Suppressor macrophage treated with lipopolysaccharide for 1 hour (primary cell): ENCODE results near the gene PALM3.
"Not testable (repeated sequence)": the region's sequence is repeated elsewhere in the genome, so short reads cannot be mapped to it uniquely, and the experiment has no call there.

Source experiments
- DNase-seq, 3 donors: peaks; one replicate each; pipeline ENCODE4 v3.0.0-alpha.2; 2020 to 2022

The PALM3 gene

DNA sequence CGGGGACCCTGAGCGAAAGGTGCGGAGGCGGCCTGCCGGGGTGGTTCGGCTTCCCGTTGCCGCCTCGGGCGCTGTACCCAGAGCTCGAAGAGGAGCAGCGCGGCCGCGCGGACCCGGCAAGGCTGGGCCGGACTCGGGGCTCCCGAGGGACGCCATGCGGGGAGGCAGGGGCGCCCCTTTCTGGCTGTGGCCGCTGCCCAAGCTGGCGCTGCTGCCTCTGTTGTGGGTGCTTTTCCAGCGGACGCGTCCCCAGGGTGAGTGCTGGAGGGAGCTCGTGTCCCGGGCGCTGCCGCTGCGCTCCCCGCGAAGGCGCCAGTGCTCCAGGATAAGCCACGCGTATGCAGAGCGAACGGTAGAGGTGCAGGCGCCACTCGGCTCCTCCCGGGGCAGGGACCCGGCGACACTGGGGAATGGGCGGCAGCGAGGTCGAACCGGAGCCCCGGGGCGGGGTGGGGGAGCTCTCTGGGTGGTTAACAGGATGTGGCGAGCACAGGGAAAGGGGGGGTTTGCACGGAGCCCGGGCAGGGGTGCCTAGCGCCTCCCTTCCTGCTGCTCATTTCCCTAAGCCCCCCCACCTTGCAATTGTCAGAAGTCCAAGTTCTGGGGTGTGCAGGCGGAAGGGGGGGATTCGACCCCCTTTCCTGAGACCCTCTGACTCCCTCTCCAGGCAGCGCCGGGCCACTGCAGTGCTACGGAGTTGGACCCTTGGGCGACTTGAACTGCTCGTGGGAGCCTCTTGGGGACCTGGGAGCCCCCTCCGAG, 30.0 kb downstream of the PALM3 start, which contains the start of gene IL27RA:
TSS of gene IL27RA (plus strand) at position 44 of the 762 bp plus-strand sequence. CDS start at position 155, 111 bp downstream.
- peak; percentile 60 to 81 (median 71) for DNase-seq

DNA sequence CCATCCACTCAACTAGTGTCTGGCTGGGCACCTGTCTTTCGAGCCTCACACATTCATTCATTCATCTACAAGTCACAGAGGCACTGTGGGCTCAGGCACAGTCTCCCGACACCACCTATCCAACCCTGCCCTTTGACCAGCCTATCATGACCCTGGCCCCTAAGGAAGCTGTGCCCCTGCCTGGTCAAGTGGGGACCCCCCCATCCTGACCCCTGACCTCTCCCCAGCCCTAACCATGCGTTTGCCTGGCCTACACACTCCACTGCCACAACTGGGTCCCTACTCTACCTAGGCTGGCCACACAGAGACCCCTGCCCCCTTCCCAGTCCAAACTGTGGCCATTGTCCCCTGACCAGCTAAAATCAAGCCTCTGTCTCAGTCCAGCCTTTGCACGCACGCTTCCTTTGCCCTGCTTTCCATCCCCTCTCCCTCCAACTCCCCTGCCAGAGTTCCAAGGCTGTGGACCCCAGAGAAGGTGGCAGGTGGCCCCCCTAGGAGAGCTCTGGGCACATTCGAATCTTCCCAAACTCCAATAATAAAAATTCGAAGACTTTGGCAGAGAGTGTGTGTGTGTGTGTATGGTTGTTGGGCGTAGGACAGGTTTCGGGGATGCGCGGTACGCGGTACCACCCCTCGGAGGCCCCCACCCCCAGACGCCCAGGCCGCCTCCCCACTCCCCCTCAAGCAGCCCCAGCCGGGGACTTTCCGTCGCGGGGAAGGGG, 30.7 kb downstream of the PALM3 start:
- no peak for DNase-seq

DNA sequence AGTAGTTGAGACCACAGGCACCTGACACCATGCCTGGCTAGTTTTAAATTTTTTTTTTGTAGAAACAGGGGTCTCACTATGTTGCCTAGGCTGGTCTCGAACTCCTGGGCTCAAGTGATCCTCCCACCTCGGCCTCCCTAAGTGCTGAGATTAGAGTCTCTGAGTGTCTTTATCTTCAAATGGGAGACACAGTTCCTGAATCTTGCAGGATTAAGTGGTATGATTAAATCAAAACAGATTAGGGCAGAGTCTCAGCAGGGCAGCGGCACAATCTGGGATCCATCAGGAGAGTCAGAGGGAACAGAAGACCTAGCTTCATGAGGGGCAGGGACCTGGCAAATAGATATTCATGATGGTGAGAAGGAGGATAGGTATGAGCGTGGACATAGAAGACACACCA, 33.0 kb downstream of the PALM3 start:
- no peak for DNase-seq

DNA sequence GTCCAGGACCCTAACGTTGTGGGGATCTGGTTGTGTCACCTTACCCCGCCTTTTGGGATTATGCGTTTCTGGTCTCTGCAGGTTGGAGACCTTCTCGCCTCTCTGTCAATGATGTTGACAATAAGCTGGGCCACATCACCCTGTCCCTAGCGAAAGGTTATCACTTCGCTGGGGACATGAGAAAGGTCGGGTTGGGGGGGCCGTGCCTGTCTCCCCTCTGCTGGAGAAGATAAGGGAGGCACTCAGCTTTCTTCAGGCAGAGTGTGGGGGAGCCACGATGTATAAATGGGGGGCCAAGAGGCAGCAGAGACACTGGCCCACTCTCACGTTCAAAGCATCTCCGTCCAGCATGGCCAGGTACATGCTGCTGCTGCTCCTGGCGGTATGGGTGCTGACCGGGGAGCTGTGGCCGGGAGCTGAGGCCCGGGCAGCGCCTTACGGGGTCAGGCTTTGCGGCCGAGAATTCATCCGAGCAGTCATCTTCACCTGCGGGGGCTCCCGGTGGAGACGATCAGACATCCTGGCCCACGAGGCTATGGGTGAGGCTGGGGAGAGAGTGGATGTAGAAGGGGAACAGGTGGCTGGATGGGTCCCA, 33.9 kb downstream of the PALM3 start, which contains the start of gene RLN3:
TSS of gene RLN3 (plus strand) at position 293 of the 595 bp plus-strand sequence. CDS start at position 350, 57 bp downstream.
- no peak for DNase-seq

DNA sequence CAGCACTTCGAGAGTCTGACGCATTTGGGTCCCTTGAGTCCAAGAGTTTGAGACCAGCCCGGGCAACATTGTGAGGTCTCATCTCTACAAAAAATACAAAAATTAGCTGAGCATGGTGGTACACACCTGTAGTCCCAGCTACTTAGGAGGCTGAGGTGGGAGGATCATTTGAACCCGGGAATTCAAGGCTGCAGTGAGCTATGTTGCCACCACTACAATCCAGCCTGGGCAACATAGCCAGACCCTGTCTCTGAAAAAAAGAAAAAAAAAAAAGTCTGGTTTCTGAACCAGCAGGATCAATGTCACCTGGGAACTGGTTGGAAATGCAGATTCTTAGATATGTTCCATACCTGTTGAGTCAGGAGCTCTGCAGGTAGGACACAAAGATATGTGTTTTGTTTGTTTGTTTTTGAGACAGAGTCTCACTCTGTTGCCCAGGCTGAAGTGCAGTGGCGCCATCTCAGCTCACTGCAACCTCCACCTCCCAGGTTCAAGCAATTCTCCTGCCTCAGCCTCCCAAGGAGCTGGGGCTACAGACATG, 35.2 kb downstream of the PALM3 start:
- DNase-seq: not testable (repeated sequence)

DNA sequence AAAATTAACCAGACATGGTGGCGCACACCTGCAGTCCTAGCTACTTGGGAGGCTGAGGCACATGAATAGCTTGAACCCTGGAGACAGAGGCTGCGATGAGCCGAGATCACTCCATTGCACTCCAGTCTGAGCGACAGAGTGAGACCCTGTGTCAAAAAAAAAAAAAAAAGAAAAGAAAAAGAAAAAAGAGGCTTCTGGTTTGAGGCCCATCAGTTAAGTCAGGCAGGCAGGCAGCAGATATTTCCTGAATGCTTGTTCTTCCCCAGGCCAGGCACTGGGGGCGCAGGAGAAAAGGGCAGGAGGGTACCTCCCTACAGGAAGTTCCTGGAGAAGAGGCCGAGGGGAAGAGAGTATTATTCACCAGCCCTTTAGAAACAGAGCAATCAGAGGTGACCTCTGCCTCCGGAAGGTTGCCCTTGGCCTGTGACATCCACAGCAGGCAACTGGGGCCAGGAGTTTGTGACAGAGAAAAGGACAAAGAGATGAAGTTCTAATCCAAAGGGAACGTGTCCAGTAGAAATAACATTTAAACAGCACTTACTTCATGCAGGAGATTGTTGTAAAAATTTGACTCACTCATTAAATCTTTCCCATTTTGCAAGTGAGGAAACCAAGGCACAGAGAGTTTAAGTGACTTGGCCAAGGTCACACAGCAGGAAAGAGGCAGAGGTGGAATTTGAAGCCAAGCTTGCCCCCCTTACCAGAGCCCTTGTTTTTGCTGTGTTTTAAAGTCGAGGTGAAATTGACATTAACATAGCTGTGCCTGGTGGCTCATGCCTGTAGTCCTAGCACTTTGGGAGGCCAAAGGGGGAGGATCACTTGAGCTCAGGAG, 38.3 kb downstream of the PALM3 start:
- peak; percentile 85 to 88 (median 87) for DNase-seq

DNA sequence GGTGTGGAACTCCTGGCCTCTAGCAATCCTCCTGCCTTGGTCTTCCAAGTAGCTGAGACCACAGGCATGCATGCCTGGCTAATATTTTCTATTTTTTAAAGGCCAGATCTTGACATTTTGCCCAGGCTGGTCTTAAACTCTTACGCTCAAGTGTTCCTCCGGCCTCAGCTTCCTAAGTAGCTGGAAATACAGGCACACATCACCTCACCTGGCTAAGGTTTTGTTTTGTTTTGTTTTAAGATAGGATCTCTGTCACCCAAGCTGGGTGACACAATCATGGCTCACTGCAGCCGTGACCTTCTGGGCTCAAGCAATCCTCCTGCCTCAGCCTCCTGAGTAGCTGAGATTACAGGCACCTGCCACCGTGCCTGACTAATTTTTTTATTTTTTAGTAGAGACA, 39.4 kb downstream of the PALM3 start:
- no peak for DNase-seq

DNA sequence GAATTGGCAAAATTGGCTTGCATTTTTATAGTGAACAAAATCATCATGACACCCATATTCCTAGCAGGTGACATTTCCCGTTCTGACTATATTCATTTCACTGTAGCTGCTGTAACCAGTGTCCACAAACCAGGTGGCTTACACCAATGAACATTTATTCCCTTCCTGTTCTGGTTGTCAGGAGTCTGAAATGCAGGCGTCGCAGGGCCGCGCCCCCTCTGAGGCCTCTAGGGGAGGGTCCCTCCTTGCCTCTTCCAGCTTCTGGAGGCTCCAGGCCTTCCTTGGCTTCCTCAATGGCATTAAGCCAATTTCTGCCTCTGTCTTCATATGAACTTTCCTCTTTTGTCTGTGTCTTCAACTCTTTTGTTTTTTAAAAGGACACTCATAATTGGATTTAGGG, 40.4 kb downstream of the PALM3 start:
- DNase-seq: peak in 2 of 3 donors; percentile 12 to 23

DNA sequence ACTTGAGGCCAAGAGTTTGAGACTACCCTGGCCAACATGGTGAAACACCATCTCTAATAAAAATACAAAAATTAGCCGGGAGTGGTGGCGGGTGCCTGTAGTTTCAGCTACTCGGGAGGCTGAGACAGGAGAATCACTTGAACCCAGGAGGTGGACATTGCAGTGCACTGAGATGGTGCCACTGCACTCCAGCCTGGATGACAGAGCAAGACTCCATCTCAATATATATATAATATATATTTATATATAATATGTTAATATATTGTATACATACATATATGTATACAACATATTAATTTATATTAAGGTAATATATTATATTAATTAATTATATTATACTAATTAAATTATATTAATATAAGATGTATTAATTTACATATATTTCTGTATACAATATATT, 42.1 kb downstream of the PALM3 start:
- not testable (repeated sequence) for DNase-seq

DNA sequence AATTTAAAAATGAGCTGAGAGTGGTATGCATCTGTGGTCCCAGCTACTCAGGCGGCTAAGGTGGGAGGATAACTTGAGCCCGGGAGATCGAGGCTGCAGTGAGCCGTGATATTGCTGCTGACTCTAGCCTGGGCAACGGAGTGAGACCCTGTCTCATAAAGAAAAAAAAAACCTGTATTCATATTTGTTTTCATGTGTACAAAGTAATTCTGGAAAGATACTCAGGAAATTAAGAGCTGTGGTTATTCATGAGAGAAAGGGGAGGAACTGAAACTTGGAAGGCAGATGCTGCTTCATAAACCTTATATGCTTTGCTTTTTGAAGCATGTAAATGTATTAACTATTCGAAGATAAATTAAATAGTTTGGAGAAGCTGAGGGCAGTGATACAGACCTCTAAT, 42.8 kb downstream of the PALM3 start:
- DNase-seq: peak in 2 of 3 donors; percentile 22 to 51

DNA sequence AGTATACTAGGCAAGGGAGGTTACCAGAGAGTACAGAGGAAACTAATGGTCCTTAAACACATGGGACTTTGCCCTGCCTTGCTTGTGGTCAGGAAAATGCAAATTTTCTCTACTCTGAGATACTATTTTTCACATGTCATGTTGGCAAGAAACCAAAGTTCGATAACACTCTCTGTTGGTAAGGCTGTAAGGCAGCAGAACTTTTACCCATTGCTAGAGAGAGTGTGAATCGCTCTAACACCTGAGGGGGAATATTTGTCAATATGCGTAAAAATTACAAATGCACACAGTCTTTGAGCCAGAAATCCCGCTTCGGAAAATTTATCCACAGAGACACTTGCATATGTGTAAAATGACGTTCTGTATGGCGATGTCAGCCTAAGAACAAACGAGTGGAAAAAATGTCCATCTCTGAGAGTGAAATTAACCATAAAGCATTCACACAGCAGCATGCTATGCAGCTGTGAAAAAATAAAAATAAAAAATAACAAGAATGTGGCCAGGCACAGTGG, 46.3 kb downstream of the PALM3 start:
- no peak for DNase-seq

DNA sequence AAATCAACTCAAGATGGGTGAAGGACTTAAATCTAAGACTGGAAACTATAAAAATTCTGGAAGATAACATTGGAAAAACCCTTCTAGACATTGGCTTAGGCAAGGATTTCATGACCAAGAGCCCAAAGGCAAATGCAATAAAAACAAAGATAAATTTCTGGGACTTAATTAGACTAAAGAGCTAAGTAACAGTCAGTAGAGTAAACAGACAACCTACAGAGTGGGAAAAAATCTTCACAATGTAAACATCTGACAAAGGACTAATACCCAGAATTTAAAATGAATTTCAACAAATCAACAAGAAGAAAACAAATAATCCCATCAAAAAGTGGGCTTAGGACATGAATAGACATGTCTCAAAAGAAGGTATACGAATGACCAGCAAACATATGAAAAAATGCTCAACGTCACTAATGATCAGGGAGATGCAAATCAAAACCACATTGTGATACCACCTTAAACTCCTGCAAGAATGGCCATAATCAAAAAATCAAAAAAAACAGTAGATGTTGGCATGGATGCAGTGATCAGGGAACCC, 49.4 kb downstream of the PALM3 start:
- DNase-seq: no peak

DNA sequence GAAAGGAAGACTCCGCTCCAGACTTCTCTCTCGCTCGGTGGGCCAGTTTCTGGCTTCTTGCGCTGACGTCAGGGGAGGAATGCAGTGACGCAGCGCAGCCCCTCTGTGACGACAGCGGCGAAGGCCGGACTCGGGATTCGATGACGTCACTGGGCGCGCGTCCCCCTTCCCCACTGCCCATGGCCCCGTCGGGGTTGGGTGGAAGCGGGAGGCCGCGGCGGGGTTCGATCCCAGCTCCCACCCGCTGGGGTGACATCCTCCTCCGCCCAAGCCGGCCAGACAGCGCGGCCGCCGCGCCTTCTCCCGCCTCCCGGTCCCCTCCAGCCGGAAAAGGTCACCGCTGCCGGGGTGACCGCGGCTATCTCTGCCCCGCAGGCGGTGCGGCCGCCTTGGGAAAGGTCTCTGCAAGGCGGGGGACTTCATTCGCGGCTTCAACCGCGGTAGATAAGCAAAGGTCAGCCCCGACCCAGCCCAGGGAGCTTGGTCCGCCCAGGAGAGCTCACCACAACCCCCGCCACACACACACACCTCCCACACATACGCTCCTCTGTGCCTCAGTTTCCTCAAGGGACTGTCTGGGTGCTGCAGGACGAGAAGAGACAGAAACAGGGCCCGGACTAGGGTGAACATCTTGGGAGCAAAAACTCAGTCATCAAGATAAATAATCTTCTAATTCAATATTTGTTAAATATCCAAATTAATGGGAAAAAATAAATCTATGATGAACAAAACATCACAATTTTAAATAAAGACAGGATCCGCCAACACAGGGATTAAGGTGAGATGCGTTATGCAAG, 54.9 kb downstream of the PALM3 start:
- no peak for DNase-seq

DNA sequence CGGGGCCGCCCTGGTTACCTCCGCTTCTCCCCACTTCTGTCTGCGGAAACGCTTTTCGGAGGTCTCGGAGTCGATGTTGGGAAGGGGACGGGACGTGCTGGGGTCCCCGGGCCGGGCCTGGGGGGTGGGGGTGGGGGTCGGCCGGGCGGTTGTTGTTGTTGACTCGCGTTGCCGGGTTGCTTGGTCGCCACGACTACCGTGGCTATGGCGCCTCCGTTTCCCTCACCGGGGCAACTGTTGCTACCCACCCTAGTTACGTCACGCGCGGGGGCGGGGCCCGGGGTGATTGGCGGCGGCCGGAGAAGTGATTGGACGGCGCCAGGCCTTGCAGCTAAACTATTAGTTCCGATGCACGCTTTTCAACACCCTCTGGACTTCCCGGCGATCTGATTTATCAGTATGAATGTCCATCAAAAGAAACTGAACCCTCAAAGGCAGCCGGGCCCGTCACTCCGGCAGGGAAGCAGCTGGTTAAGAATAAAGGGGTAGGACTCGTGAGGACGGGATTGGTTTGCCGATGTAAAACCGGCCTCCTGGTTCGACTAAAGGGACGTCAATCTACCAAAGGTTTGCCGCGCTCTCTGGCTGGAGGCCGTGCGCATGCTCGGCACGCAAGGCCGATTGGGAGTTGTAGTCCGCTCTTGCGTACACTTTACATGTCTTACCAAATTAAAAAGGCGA, 55.7 kb downstream of the PALM3 start, which contains the start of gene RFX1:
TSS of gene RFX1 (minus strand) at position 236 of the 681 bp plus-strand sequence. CDS start 12,477 bp downstream, outside the sequence.
- peak; percentile 100 for DNase-seq

DNA sequence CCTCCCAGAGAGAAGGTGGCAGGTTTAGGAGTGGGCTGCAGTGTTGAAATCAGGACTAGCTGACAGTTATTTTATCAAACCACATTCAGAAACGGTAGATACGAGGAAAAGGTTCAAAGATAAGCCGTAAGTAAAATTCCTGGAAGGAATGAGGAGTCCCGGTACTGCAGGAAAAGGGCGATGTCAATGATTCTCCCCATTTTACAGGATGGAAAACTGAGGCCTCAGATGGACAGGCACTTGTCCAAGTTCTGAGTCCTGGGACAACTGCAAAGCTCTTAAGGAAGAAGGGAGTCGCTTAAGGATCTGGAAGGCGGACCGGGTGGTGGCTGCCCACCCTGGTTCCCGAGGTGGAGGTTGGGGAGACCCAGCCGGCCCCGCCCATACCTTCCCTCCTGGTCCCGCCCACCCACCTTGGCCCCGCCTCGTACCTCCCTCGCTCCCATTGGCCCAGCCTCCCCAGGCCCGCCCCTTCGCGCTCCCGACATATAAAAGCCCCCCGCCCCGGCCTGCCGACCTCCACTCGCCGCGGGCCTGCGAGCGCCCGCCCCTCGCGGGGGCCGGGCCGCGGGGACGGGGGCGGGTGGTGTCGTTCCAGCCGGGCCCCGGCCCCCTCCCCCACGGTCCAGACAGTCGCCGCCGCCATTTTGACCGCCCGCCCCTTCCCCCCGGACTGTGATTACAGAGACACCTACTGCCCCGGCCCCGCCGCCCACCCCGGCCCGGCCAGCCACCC, 56.4 kb downstream of the PALM3 start:
- DNase-seq: peak; percentile 89 to 96 (median 95)

DNA sequence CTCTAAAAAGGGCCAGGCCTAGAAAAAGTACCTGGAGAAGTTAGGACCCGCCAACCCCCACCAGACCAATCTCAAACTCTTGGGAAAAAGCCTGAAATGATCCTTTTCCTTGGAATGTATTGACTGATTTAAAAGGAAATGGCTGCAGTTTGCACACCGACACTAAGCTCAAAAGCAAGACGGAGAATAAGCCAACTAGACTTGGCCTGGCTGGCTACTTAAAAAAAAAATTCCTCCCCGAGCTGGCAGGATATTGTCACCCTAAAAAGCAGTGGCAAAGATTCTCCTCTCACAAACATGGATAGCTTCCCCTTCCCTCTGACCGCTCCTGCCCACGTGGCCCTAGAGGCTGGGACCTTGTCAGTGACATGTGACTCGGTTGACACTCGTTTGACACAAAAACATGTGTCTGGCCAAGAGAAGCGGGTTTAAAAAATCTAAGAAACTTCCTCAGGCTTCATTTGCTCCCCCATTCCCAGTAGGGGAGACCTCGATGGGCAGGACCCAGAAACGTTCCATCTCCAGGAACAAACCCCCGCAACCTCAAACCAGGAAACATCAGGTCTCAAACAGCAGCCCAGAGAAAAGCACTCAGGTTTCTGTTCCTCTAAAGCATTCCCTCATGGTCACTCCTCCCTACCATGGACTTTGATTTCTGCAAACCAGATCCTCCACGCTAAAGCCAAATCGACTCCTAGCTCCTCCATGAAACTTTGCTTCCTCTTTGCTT, 57.1 kb downstream of the PALM3 start:
- DNase-seq: peak; percentile 87 to 89 (median 88)
